ENCODE results near the gene XIRP2. TPM values are rescaled to one million over a fixed set of nuclear protein-coding genes. Genes with fewer than 3 reads are reported as not detected.

The XIRP2 gene
- total RNA-seq, 1 experiment from 2014 or later = not detected

DNA sequence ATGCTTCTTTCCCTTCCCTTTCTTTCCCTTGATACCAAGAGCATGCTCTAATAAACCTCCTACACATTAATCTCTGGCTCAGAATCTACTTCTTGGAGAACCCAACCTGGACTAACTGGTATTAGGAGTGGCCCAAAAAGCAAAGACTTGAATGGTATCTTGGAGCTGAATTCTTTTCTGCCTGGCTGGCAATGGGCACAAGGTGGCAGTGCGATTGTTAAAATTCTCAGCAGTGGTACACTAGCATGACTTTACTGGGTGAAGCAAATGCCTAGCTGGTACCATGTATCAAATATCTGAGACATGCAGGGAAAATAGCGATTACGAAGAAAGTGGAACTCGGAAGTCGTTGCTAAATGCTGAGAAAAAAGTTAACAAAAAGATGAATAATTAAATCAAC lies 376.1 kb downstream of the XIRP2 start:
- ATAC-seq = peak; percentile 60; the same call in 1 of the 2 replicates
- no peak for TF ChIP-seq TCF7L2 (IDR thresholded peaks at IDR 0.05; ENCODE audit: borderline replicate concordance, extremely low read depth, insufficient read depth, insufficient read length)
- TF ChIP-seq, protein P1, sequence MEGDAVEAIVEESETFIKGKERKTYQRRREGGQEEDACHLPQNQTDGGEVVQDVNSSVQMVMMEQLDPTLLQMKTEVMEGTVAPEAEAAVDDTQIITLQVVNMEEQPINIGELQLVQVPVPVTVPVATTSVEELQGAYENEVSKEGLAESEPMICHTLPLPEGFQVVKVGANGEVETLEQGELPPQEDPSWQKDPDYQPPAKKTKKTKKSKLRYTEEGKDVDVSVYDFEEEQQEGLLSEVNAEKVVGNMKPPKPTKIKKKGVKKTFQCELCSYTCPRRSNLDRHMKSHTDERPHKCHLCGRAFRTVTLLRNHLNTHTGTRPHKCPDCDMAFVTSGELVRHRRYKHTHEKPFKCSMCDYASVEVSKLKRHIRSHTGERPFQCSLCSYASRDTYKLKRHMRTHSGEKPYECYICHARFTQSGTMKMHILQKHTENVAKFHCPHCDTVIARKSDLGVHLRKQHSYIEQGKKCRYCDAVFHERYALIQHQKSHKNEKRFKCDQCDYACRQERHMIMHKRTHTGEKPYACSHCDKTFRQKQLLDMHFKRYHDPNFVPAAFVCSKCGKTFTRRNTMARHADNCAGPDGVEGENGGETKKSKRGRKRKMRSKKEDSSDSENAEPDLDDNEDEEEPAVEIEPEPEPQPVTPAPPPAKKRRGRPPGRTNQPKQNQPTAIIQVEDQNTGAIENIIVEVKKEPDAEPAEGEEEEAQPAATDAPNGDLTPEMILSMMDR (IDR thresholded peaks at IDR 0.05 in 2 of 3, conservative IDR thresholded peaks at IDR 0.05 in 1 of 3; ENCODE audit: borderline replicate concordance in 1 of 3, insufficient read depth in 1 of 3, low read depth in 2 of 3, low read length in 2 of 3) = peak in 2 of 3 experiments; percentile 24 to 31; a peak in 2 of 6 replicates
- no peak for TF ChIP-seq ZNF274 (IDR thresholded peaks at IDR 0.05; ENCODE audit: low read depth, low read length)
- TF ChIP-seq SRF (IDR thresholded peaks at IDR 0.05; ENCODE audit: low read depth) = no peak
- TF ChIP-seq RAD21 (IDR thresholded peaks at IDR 0.05; ENCODE audit: low read depth) = peak; percentile 45; the same call in 1 of the 2 replicates
- no peak for TF ChIP-seq SIN3A (IDR thresholded peaks at IDR 0.05; ENCODE audit: low read depth)
- TF ChIP-seq, protein P2, sequence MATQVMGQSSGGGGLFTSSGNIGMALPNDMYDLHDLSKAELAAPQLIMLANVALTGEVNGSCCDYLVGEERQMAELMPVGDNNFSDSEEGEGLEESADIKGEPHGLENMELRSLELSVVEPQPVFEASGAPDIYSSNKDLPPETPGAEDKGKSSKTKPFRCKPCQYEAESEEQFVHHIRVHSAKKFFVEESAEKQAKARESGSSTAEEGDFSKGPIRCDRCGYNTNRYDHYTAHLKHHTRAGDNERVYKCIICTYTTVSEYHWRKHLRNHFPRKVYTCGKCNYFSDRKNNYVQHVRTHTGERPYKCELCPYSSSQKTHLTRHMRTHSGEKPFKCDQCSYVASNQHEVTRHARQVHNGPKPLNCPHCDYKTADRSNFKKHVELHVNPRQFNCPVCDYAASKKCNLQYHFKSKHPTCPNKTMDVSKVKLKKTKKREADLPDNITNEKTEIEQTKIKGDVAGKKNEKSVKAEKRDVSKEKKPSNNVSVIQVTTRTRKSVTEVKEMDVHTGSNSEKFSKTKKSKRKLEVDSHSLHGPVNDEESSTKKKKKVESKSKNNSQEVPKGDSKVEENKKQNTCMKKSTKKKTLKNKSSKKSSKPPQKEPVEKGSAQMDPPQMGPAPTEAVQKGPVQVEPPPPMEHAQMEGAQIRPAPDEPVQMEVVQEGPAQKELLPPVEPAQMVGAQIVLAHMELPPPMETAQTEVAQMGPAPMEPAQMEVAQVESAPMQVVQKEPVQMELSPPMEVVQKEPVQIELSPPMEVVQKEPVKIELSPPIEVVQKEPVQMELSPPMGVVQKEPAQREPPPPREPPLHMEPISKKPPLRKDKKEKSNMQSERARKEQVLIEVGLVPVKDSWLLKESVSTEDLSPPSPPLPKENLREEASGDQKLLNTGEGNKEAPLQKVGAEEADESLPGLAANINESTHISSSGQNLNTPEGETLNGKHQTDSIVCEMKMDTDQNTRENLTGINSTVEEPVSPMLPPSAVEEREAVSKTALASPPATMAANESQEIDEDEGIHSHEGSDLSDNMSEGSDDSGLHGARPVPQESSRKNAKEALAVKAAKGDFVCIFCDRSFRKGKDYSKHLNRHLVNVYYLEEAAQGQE (IDR thresholded peaks at IDR 0.05; ENCODE audit: low read depth) = no peak
- TF ChIP-seq ELF1 (IDR thresholded peaks at IDR 0.05; ENCODE audit: borderline replicate concordance, low read depth) = no peak
- TF ChIP-seq ZFX (IDR thresholded peaks at IDR 0.05) = no peak
- TF ChIP-seq, protein P3, sequence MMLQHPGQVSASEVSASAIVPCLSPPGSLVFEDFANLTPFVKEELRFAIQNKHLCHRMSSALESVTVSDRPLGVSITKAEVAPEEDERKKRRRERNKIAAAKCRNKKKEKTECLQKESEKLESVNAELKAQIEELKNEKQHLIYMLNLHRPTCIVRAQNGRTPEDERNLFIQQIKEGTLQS (IDR thresholded peaks at IDR 0.05) = no peak
- no peak for TF ChIP-seq YY1 (IDR thresholded peaks at IDR 0.05; ENCODE audit: extremely low read depth, insufficient replicate concordance, low read depth, low read length)
- no peak for DNase-seq (ENCODE audit: low read depth, low spot score)
- Histone ChIP-seq H3K27me3 (ENCODE audit: insufficient read depth, low read length) (no peaks in the 10 kb centered on the region), H2AFZ (ENCODE audit: low read depth, low read length, poor library complexity, severe bottlenecking) (no peak overlapping the region), H3K4me1 (ENCODE audit: control insufficient read depth in 1 of 2, insufficient read depth in 2 of 2, low read length in 2 of 2) (no peaks in the 10 kb centered on the region), H3K4me2 (ENCODE audit: low read length) (no peak overlapping the region), H3K9ac (ENCODE audit: low read length) (no peak overlapping the region), H3K4me3 (replicated peaks in 1 of 2; ENCODE audit: low read depth in 1 of 2, low read length in 2 of 2) (no peak overlapping the region), H3K9me2 (ENCODE audit: insufficient read depth) (no peaks in the 10 kb centered on the region), H3K36me3 (ENCODE audit: control insufficient read depth in 1 of 2, insufficient read depth in 2 of 2, low read length in 2 of 2) (no peaks in the 10 kb centered on the region), H3K9me3 (ENCODE audit: control insufficient read depth in 1 of 2, insufficient read depth in 1 of 2, low read depth in 1 of 2, low read length in 2 of 2) (no peaks in the 10 kb centered on the region; a peak in 1 of 4 replicates), H3K79me2 (ENCODE audit: insufficient read depth, low read length) (no peaks in the 10 kb centered on the region), H4K20me1 (ENCODE audit: insufficient read depth) (no peaks in the 10 kb centered on the region), H3K27ac (ENCODE audit: low read depth, low read length) (no peak overlapping the region)
- RAD21 ChIA-PET (ENCODE audit: low non-redundant PET in 1 of 2, low total read pairs in 2 of 2, uncharacterized antibody in 2 of 2, unreplicated experiment in 2 of 2) = no interaction called here
- CTCF ChIA-PET = interaction anchor here (0.9 to 2.1 kb wide), 4 partner anchors 8 to 854 kb away, joined by 3 to 21 read pairs (median 3); no protein-coding TSS in a partner anchor
- intact Hi-C loops (cut with micrococcal nuclease) = loop anchor here (10.0 kb wide), 1 partner anchor 850 kb away; no protein-coding TSS in a partner anchor
- no TSS peak for BruUV-seq (replicated peaks)
- POLR2A ChIA-PET = no interaction called here
